HEK293 (cell line): ENCODE data around the gene IGSF3.

Experiments
- CTCF ChIA-PET: fragments of 350-600 bp; formaldehyde crosslinking; extraction: SDS; loops from one replicate; lab custom pipeline; 2021; ENCODE audit warnings: antibody characterized with exemption; lab: Yijun Ruan, JAX
- POLR2A ChIA-PET: fragments of 300-600 bp; formaldehyde crosslinking; extraction: SDS; loops from one replicate; lab custom pipeline; 2020; ENCODE audit warnings: antibody characterized with exemption, inconsistent platforms; lab: Yijun Ruan, JAX
- H3K27ac ChIP-seq: fragments of 200-500 bp; sonication (Bioruptor generic); 2 replicates; pipeline ENCODE4 v1.5.1; 2014; ENCODE audit warnings: low read depth, low read length, control low read depth, inconsistent platforms; ENCODE audit errors: extremely low read depth
- H3K36me3 ChIP-seq, 2 experiments: fragments of 200-500 bp in 1 of 2; sonication (Bioruptor generic) in 1 of 2; 1 replicate in 1 of 2; 2 replicates in 1 of 2; pipeline ENCODE4 v1.5.1; 2014 to 2017; ENCODE audit warnings: inconsistent platforms in 2 of 2, low read length in 2 of 2; ENCODE audit not compliant: control insufficient read depth in 2 of 2, insufficient read depth in 1 of 2
- H3K4me1 ChIP-seq: fragments of 200-500 bp; sonication (Bioruptor generic); 2 replicates; pipeline ENCODE4 v1.5.1; 2014; ENCODE audit warnings: mild to moderate bottlenecking, low read length, inconsistent platforms; ENCODE audit not compliant: control insufficient read depth, insufficient read depth
- H3K4me3 ChIP-seq: 2 replicates; pipeline ENCODE4 v1.5.1; 2011; ENCODE audit warnings: low read depth, mild to moderate bottlenecking, control low read depth, low read length, moderate library complexity
- H3K9me3 ChIP-seq: fragments of 200-500 bp; sonication (Bioruptor generic); 2 replicates; pipeline ENCODE4 v1.5.1; 2014; ENCODE audit warnings: low read depth, low read length, inconsistent platforms; ENCODE audit not compliant: control insufficient read depth, insufficient read depth
- OSR2 ChIP-seq: fragments of 450-650 bp; formaldehyde crosslinking; IDR thresholded peaks from 2 replicates; pipeline ENCODE4 v1.5.1; 2016; ENCODE audit warnings: missing biosample characterization, missing genetic modification characterization
- SETDB1 ChIP-seq: IDR thresholded peaks from one replicate; pipeline ENCODE4 v1.6.1; 2017; ENCODE audit warnings: mild to moderate bottlenecking, low read length, moderate library complexity, mixed read lengths; ENCODE audit not compliant: insufficient read length
- TRIM28 ChIP-seq: IDR thresholded peaks from 2 replicates; pipeline ENCODE4 v1.6.1; 2011; ENCODE audit warnings: low read length, control low read depth, borderline replicate concordance
- ZBTB20 ChIP-seq: fragments of 450-650 bp; formaldehyde crosslinking; IDR thresholded peaks from 2 replicates; pipeline ENCODE4 v1.5.1; 2016; ENCODE audit warnings: missing biosample characterization, missing genetic modification characterization
- ZBTB21 ChIP-seq: fragments of 450-650 bp; formaldehyde crosslinking; IDR thresholded peaks from 2 replicates; pipeline ENCODE4 v1.5.1; 2017; ENCODE audit warnings: missing biosample characterization, missing genetic modification characterization
- ZBTB48 ChIP-seq: fragments of 450-650 bp; formaldehyde crosslinking; IDR thresholded peaks from 2 replicates; pipeline ENCODE4 v1.5.1; 2016; ENCODE audit warnings: missing biosample characterization, missing genetic modification characterization
- ZFP41 ChIP-seq: fragments of 450-650 bp; formaldehyde crosslinking; IDR thresholded peaks from 2 replicates; pipeline ENCODE4 v1.5.1; 2016; ENCODE audit warnings: missing biosample characterization, missing genetic modification characterization, borderline replicate concordance
- ZFP69B ChIP-seq: fragments of 450-650 bp; formaldehyde crosslinking; IDR thresholded peaks from 2 replicates; pipeline ENCODE4 v1.5.1; 2016; ENCODE audit warnings: missing biosample characterization, missing genetic modification characterization
- ZNF157 ChIP-seq: fragments of 450-650 bp; formaldehyde crosslinking; IDR thresholded peaks from 2 replicates; pipeline ENCODE4 v1.5.1; 2016; ENCODE audit warnings: missing biosample characterization, missing genetic modification characterization
- ZNF169 ChIP-seq: fragments of 450-650 bp; formaldehyde crosslinking; IDR thresholded peaks from 2 replicates; pipeline ENCODE4 v1.5.1; 2016; ENCODE audit warnings: missing biosample characterization, missing genetic modification characterization
- ZNF223 ChIP-seq: fragments of 450-650 bp; formaldehyde crosslinking; IDR thresholded peaks from 2 replicates; pipeline ENCODE4 v1.5.1; 2016; ENCODE audit warnings: missing biosample characterization, missing genetic modification characterization
- ZNF23 ChIP-seq: fragments of 450-650 bp; formaldehyde crosslinking; IDR thresholded peaks from 2 replicates; pipeline ENCODE4 v1.5.1; 2016; ENCODE audit warnings: missing biosample characterization, missing genetic modification characterization, borderline replicate concordance
- ZNF423 ChIP-seq: fragments of 450-650 bp; formaldehyde crosslinking; IDR thresholded peaks from 2 replicates; pipeline ENCODE4 v1.5.1; 2016; ENCODE audit warnings: missing biosample characterization, missing genetic modification characterization
- ZNF514 ChIP-seq: fragments of 450-650 bp; formaldehyde crosslinking; IDR thresholded peaks from 2 replicates; pipeline ENCODE4 v1.5.1; 2016; ENCODE audit warnings: missing biosample characterization, missing genetic modification characterization
- ZNF561 ChIP-seq: fragments of 450-650 bp; IDR thresholded peaks from 2 replicates; pipeline ENCODE4 v1.5.1; 2018; ENCODE audit warnings: missing biosample characterization, missing genetic modification characterization, borderline replicate concordance
- ZNF658 ChIP-seq: fragments of 450-650 bp; formaldehyde crosslinking; IDR thresholded peaks from 2 replicates; pipeline ENCODE4; 2016; ENCODE audit warnings: missing biosample characterization, missing genetic modification characterization
- ZNF76 ChIP-seq: fragments of 450-650 bp; formaldehyde crosslinking; IDR thresholded peaks from 2 replicates; pipeline ENCODE4; 2016; ENCODE audit warnings: low read depth, missing biosample characterization, missing genetic modification characterization, borderline replicate concordance
- ZNF837 ChIP-seq: fragments of 450-650 bp; formaldehyde crosslinking; IDR thresholded peaks from 2 replicates; pipeline ENCODE4 v1.5.1; 2016; ENCODE audit warnings: missing biosample characterization, missing genetic modification characterization
- TF ChIP-seq, protein P1 (sequence below): fragments of 450-650 bp; formaldehyde crosslinking; IDR thresholded peaks from 2 replicates; pipeline ENCODE4 v1.5.1; 2017; ENCODE audit warnings: missing biosample characterization, missing genetic modification characterization
- TF ChIP-seq, protein P2 (sequence below): IDR thresholded peaks from 2 replicates; pipeline ENCODE4 v1.6.1; 2011; ENCODE audit warnings: mild to moderate bottlenecking, low read depth, low read length, borderline replicate concordance
- TF ChIP-seq, protein P3 (sequence below): fragments of 450-650 bp; formaldehyde crosslinking; conservative IDR thresholded peaks from 2 replicates; pipeline ENCODE4 v1.5.1; 2016; ENCODE audit warnings: low read depth, missing biosample characterization, missing genetic modification characterization
- TF ChIP-seq, protein P4 (sequence below): fragments of 450-650 bp; formaldehyde crosslinking; IDR thresholded peaks from 2 replicates; pipeline ENCODE4 v1.5.1; 2016; ENCODE audit warnings: missing biosample characterization, missing genetic modification characterization
- TF ChIP-seq, protein P5 (sequence below): fragments of 450-650 bp; formaldehyde crosslinking; IDR thresholded peaks from 2 replicates; pipeline ENCODE4 v1.5.1; 2016; ENCODE audit warnings: missing biosample characterization, missing genetic modification characterization

The IGSF3 gene

DNA sequence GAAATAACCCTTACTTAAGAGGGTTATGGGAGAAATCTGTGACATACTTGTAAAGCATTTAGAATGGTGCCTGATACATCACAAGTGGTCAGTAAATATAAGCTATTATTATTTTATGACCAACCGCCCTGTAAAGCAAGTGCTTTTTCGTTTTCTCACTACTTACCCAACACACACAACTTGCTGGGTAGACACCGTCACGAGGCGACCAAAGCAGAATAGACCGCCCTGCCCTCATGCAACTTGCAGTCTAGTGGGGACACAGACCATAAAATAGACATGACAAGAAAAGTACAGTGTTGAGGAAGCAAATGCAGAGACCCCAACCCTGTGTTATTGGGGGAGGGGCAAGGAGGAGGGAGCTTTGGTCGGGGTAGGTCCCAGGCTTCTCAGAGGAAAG, 744 bp upstream of the IGSF3 start:
- POLR2A ChIA-PET, result interaction anchor here (0.8 kb wide), 1 partner anchor 18 kb away, joined by 3 read pairs; no protein-coding TSS in a partner anchor
- no peak overlapping the region for H3K4me3 ChIP-seq
- peaks cover 3% of the 10 kb centered on the region; the same call in 1 of the 2 replicates for H3K4me1 ChIP-seq
- H3K9me3 ChIP-seq, result no peaks in the 10 kb centered on the region
- H3K27ac ChIP-seq, result no peak overlapping the region
- CTCF ChIA-PET, result interaction anchor here (0.9 to 1.7 kb wide), 3 partner anchors 10 to 94 kb away, joined by 3 to 7 read pairs (median 4); no protein-coding TSS in a partner anchor
- no peak for TF ChIP-seq SETDB1
- no peak for TF ChIP-seq TRIM28
- TF ChIP-seq ZNF658 (tag by site-specific recombination), result no peak
- TF ChIP-seq, protein P1, sequence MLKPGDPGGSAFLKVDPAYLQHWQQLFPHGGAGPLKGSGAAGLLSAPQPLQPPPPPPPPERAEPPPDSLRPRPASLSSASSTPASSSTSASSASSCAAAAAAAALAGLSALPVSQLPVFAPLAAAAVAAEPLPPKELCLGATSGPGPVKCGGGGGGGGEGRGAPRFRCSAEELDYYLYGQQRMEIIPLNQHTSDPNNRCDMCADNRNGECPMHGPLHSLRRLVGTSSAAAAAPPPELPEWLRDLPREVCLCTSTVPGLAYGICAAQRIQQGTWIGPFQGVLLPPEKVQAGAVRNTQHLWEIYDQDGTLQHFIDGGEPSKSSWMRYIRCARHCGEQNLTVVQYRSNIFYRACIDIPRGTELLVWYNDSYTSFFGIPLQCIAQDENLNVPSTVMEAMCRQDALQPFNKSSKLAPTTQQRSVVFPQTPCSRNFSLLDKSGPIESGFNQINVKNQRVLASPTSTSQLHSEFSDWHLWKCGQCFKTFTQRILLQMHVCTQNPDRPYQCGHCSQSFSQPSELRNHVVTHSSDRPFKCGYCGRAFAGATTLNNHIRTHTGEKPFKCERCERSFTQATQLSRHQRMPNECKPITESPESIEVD (tag by site-specific recombination), result no peak
- TF ChIP-seq ZNF561 (tag by site-specific recombination), result no peak
- TF ChIP-seq, protein P2, sequence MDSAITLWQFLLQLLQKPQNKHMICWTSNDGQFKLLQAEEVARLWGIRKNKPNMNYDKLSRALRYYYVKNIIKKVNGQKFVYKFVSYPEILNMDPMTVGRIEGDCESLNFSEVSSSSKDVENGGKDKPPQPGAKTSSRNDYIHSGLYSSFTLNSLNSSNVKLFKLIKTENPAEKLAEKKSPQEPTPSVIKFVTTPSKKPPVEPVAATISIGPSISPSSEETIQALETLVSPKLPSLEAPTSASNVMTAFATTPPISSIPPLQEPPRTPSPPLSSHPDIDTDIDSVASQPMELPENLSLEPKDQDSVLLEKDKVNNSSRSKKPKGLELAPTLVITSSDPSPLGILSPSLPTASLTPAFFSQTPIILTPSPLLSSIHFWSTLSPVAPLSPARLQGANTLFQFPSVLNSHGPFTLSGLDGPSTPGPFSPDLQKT, result no peak
- no peak for TF ChIP-seq ZNF223 (tag by site-specific recombination)
- no peak for TF ChIP-seq ZNF157 (tag by site-specific recombination)
- no peak for TF ChIP-seq OSR2 (tag by site-specific recombination)
- TF ChIP-seq ZFP41 (tag by site-specific recombination), result no peak
- TF ChIP-seq, protein P3, sequence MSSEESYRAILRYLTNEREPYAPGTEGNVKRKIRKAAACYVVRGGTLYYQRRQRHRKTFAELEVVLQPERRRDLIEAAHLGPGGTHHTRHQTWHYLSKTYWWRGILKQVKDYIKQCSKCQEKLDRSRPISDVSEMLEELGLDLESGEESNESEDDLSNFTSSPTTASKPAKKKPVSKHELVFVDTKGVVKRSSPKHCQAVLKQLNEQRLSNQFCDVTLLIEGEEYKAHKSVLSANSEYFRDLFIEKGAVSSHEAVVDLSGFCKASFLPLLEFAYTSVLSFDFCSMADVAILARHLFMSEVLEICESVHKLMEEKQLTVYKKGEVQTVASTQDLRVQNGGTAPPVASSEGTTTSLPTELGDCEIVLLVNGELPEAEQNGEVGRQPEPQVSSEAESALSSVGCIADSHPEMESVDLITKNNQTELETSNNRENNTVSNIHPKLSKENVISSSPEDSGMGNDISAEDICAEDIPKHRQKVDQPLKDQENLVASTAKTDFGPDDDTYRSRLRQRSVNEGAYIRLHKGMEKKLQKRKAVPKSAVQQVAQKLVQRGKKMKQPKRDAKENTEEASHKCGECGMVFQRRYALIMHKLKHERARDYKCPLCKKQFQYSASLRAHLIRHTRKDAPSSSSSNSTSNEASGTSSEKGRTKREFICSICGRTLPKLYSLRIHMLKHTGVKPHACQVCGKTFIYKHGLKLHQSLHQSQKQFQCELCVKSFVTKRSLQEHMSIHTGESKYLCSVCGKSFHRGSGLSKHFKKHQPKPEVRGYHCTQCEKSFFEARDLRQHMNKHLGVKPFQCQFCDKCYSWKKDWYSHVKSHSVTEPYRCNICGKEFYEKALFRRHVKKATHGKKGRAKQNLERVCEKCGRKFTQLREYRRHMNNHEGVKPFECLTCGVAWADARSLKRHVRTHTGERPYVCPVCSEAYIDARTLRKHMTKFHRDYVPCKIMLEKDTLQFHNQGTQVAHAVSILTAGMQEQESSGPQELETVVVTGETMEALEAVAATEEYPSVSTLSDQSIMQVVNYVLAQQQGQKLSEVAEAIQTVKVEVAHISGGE, result no peak
- no peak for TF ChIP-seq ZBTB21 (tag by site-specific recombination)
- TF ChIP-seq ZNF837 (tag by site-specific recombination), result no peak
- TF ChIP-seq ZBTB48 (tag by site-specific recombination), result no peak
- TF ChIP-seq ZNF514 (tag by site-specific recombination), result no peak
- no peak for TF ChIP-seq ZNF23 (tag by site-specific recombination)
- no peak for TF ChIP-seq ZFP69B (tag by site-specific recombination)
- TF ChIP-seq ZNF169 (tag by site-specific recombination), result no peak
- H3K36me3 ChIP-seq, result peaks cover 0 to 4% of the 10 kb centered on the region in 2 experiments; a peak in 1 of 3 replicates

DNA sequence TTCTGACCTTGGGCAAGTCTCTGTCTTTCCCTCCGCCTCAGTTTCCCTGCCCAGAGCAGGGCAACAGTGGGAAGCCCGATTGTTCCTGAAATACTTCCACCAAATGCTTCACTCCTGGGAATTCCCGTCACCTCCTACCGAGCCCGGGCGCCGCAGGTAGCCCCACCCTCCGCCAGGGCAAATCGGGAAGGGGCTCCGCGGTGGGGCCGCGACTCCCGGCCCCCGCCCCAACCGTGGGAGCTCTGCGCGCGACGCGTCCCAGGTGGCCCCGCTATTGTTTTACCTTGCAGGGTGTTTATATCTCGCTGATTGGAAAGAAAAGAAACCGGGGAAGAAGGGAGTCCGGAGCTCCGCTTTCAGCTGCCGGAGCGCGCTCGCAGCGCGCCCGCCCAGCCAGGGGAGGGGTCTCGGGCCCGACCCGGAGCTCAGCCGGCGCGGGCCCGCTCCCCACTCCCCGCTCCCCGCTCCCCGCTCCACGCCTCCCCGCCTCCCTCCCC, 407 bp downstream of the IGSF3 start:
- ChIA-PET CTCF (interaction anchor here (1.1 kb wide), 1 partner anchor 93 kb away, joined by 4 read pairs; no protein-coding TSS in a partner anchor), POLR2A (interaction anchor here (1.2 kb wide), 1 partner anchor 393 kb away, joined by 3 read pairs; the partner anchor contains the start of gene TTF2)
- Histone ChIP-seq H3K4me1 (peaks cover 3% of the 10 kb centered on the region; the same call in 1 of the 2 replicates), H3K9me3 (no peaks in the 10 kb centered on the region), H3K36me3 (peaks cover 0 to 4% of the 10 kb centered on the region in 2 experiments; a peak in 1 of 3 replicates), H3K27ac (peak overlapping the region; percentile 38; the same call in 1 of the 2 replicates), H3K4me3 (peak overlapping the region; percentile 66)
- TF ChIP-seq, protein P4, sequence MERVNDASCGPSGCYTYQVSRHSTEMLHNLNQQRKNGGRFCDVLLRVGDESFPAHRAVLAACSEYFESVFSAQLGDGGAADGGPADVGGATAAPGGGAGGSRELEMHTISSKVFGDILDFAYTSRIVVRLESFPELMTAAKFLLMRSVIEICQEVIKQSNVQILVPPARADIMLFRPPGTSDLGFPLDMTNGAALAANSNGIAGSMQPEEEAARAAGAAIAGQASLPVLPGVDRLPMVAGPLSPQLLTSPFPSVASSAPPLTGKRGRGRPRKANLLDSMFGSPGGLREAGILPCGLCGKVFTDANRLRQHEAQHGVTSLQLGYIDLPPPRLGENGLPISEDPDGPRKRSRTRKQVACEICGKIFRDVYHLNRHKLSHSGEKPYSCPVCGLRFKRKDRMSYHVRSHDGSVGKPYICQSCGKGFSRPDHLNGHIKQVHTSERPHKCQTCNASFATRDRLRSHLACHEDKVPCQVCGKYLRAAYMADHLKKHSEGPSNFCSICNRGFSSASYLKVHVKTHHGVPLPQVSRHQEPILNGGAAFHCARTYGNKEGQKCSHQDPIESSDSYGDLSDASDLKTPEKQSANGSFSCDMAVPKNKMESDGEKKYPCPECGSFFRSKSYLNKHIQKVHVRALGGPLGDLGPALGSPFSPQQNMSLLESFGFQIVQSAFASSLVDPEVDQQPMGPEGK (tag by site-specific recombination), result peak; percentile 57; the same call in 1 of the 2 replicates
- TF ChIP-seq ZNF76 (tag by site-specific recombination) (peak; percentile 20; the same call in 1 of the 2 replicates), ZNF423 (tag by site-specific recombination) (peak; percentile 67; the same call in 1 of the 2 replicates), ZBTB20 (tag by site-specific recombination) (peak; percentile 54; the same call in 1 of the 2 replicates)
- TF ChIP-seq, protein P5, sequence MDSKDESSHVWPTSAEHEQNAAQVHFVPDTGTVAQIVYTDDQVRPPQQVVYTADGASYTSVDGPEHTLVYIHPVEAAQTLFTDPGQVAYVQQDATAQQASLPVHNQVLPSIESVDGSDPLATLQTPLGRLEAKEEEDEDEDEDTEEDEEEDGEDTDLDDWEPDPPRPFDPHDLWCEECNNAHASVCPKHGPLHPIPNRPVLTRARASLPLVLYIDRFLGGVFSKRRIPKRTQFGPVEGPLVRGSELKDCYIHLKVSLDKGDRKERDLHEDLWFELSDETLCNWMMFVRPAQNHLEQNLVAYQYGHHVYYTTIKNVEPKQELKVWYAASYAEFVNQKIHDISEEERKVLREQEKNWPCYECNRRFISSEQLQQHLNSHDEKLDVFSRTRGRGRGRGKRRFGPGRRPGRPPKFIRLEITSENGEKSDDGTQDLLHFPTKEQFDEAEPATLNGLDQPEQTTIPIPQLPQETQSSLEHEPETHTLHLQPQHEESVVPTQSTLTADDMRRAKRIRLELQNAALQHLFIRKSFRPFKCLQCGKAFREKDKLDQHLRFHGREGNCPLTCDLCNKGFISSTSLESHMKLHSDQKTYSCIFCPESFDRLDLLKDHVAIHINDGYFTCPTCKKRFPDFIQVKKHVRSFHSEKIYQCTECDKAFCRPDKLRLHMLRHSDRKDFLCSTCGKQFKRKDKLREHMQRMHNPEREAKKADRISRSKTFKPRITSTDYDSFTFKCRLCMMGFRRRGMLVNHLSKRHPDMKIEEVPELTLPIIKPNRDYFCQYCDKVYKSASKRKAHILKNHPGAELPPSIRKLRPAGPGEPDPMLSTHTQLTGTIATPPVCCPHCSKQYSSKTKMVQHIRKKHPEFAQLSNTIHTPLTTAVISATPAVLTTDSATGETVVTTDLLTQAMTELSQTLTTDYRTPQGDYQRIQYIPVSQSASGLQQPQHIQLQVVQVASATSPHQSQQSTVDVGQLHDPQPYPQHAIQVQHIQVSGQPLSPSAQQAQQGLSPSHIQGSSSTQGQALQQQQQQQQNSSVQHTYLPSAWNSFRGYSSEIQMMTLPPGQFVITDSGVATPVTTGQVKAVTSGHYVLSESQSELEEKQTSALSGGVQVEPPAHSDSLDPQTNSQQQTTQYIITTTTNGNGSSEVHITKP (tag by site-specific recombination), result no peak
